Peyer's patch (tissue), 4 donors: ENCODE data around the gene METTL15.

Experiments used
- CTCF ChIP-seq, 6 experiments: fragments of 450-650 bp in 4 of 6; fragments of 200-600 bp in 2 of 6; sonication (generic) in 1 of 6; IDR thresholded peaks; one replicate each; pipeline ENCODE4 v1.5.1; 2017 to 2019; ENCODE audit warnings: antibody characterized with exemption in 6 of 6, mild to moderate bottlenecking in 3 of 6, moderate library complexity in 1 of 6
- POLR2A ChIP-seq, 2 donors: fragments of 450-650 bp; IDR thresholded peaks; one replicate each; pipeline ENCODE4 v1.5.1; 2017; ENCODE audit warnings: antibody characterized with exemption in 2 of 2, mild to moderate bottlenecking in 2 of 2, moderate library complexity in 2 of 2

- no peak for TF ChIP-seq CTCF (IDR thresholded peaks at IDR 0.05)
- TF ChIP-seq POLR2A (IDR thresholded peaks at IDR 0.05) = no peak
Observed at GRCh38 chr11:28142724-28143123, 34.5 kb downstream of the METTL15 start.
